ENCODE measurements around the gene TCOF1. TPM values are rescaled to one million over a fixed set of nuclear protein-coding genes. Genes with fewer than 3 reads are reported as not detected.

The TCOF1 gene
- total and polyA plus RNA-seq, 8 donors, result 8.7 to 19.9 (median 13.7) TPM

DNA sequence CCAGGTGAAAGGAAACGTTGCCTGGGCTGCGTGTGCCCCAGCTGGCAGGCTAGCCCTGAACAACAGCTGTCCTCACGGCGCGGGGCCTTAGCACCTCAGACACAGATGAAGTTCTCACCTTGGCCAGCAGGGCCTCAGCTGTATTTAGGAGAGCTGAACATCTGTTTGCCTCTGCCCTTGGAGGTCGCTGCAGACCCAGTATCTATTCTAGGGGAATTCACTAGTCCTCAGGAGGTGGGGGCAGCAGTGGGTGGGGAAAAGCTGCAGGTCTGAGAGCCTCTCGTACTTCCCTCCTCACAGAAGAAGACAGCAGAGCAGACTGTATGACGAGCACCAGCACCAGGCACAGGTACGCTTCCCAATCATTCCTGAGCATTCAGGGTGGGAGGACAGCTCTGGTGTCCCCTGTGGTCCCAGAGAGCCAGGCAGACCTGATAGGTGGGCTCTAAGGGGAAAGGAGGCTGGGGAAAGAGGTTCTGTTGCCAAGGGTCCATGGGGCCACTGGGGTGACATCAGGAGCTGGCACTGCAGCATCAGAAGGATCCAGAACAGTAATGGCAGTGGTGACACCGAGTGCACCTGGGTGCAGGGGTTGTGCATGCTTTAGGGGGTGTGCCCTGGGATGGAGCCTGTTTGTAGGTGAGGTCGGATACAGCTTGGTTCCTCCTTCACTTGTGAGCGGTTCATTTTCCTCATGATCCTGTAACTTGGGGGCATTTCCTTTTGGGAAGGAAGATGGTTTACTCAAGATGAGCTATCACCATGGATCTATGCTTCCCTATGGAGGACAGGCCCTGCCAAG is 41.4 kb downstream of the TCOF1 start:
- H3K36me3 ChIP-seq, result peaks cover 3 to 29% (median 10%) of the 10 kb centered on the region in 3 donors
- no peaks in the 10 kb centered on the region for H3K27me3 ChIP-seq
- DNase-seq (no peak), FAIRE-seq (no peak), ATAC-seq (no peak)
- H3K9me3 ChIP-seq, result no peaks in the 10 kb centered on the region
- 81 to 86% methylated on average over 12 of the region's 12 CpGs for WGBS, 2 donors
- TF ChIP-seq, protein P1, sequence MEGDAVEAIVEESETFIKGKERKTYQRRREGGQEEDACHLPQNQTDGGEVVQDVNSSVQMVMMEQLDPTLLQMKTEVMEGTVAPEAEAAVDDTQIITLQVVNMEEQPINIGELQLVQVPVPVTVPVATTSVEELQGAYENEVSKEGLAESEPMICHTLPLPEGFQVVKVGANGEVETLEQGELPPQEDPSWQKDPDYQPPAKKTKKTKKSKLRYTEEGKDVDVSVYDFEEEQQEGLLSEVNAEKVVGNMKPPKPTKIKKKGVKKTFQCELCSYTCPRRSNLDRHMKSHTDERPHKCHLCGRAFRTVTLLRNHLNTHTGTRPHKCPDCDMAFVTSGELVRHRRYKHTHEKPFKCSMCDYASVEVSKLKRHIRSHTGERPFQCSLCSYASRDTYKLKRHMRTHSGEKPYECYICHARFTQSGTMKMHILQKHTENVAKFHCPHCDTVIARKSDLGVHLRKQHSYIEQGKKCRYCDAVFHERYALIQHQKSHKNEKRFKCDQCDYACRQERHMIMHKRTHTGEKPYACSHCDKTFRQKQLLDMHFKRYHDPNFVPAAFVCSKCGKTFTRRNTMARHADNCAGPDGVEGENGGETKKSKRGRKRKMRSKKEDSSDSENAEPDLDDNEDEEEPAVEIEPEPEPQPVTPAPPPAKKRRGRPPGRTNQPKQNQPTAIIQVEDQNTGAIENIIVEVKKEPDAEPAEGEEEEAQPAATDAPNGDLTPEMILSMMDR (IDR thresholded peaks at IDR 0.05), result peak in 1 of 4 donors; percentile 14
- H3K4me3 ChIP-seq, result no peak overlapping the region
- intact Hi-C loops (cut with DNase I), result no loop called here
- no peaks in the 10 kb centered on the region for H3K4me1 ChIP-seq
- no peak overlapping the region for H3K27ac ChIP-seq

DNA sequence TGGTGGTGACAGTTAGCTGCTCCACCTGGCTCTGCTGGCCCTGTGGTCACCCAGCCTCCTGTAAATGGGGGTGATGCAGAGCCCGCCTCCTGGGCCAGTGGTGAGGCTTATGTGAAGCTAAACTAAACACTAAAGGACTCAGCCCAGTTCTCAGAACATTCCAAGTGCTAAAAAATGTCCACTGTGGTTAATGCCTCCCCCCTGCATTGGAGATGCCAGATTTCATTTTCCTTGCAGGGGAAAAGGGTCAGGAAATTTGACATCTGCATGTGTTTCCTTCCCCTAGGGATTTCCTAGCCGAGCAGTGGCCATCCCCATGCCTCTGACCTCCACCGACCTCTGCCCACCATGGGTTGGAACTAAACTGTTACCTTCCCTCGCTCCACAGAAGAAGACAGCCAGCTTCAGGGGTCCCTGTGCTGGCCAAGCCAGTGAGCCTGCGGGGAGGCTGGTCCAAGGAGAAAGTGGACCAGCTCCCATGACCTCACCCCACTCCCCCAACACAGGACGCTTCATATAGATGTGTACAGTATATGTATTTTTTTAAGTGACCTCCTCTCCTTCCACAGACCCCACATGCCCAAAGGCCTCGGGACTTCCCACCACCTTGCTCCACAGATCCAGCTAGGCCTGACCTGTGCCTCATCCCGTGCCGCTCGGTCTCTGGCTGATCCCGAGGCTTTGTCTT is 42.2 kb downstream of the TCOF1 start:
- Histone ChIP-seq H3K4me1 (no peaks in the 10 kb centered on the region), H3K27me3 (no peaks in the 10 kb centered on the region), H3K9me3 (no peaks in the 10 kb centered on the region), H3K36me3 (peaks cover 3 to 24% (median 10%) of the 10 kb centered on the region in 3 donors), H3K27ac (no peak overlapping the region), H3K4me3 (no peak overlapping the region)
- TF ChIP-seq, protein P1 (IDR thresholded peaks at IDR 0.05), result no peak
- no peak for DNase-seq
- WGBS, 2 donors, result 88 to 91% methylated on average over 11 of the region's 11 CpGs
- no peak for FAIRE-seq
- intact Hi-C loops (cut with DNase I), result no loop called here
- ATAC-seq, result no peak

DNA sequence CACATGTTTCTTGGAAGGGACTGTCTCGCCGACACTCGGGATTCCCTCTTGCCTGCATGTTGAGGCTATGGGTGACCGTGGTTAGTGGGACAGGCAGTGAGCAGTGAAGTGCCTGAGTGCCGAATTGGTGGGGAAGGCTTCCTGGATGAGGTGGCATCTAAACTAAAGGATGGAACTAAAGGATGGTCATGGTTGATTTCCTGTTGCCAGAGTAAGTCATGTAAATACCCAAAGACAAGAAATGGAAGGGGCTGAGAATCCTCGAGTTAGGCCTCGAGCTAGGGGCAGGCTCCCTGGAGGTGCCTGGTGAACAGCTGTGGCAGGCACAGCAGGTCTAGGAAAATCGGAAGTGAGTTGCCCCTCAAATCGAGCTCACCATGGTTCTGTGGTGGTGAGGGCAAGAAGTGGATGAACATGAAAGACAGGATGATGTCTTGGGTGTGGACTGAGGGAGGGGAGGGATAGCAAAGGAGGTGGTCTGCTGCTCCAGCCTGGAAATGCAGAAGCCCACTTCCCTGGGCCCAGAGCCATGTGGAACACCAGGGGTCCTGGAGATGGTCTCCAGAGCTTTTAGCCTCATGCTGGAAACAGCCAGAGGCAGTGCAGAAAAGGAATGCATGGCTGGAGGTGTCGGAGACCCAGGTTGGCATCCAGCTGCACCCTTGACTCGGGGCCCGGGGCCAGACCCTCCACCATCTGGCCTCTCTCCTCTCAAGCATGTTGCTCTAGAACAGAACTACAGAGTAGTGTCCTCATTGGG is 43.0 kb downstream of the TCOF1 start:
- no peak overlapping the region for H3K4me3 ChIP-seq
- 86% methylated on average over 12 of the region's 12 CpGs for WGBS, 2 donors
- H3K27ac ChIP-seq, result no peak overlapping the region
- peaks cover 3 to 24% (median 10%) of the 10 kb centered on the region in 3 donors for H3K36me3 ChIP-seq
- intact Hi-C loops (cut with DNase I), result no loop called here
- no peaks in the 10 kb centered on the region for H3K27me3 ChIP-seq
- H3K4me1 ChIP-seq, result no peaks in the 10 kb centered on the region
- ATAC-seq (no peak), DNase-seq (no peak), FAIRE-seq (no peak)
- TF ChIP-seq, protein P1 (IDR thresholded peaks at IDR 0.05), result no peak
- H3K9me3 ChIP-seq, result no peaks in the 10 kb centered on the region

DNA sequence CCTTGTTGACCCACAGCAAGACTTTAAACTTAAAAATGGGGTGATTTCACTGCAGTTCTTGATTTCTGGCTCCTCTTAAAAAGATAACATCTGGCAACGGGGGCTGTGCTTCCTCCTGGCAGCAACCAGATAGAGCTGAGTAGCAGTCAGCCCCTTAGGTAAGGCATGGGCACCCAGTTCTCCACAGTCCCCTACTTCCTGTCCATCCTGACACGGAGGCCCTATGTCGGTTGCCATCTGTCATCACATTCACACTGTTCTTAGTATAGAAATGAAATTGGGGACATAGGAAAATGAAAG is 43.5 kb downstream of the TCOF1 start:
- no peak for ATAC-seq
- 73 to 78% methylated on average over 3 of the region's 3 CpGs for WGBS, 2 donors
- Histone ChIP-seq H3K27me3 (no peaks in the 10 kb centered on the region), H3K27ac (no peak overlapping the region), H3K4me1 (no peaks in the 10 kb centered on the region), H3K4me3 (no peak overlapping the region), H3K36me3 (peaks cover 3 to 21% (median 10%) of the 10 kb centered on the region in 3 donors), H3K9me3 (no peaks in the 10 kb centered on the region)
- no peak for FAIRE-seq
- TF ChIP-seq, protein P1 (IDR thresholded peaks at IDR 0.05), result no peak
- intact Hi-C loops (cut with DNase I), result no loop called here
- no peak for DNase-seq

Data from pancreas (tissue), 10 donors.